ENCODE measurements around the gene SRD5A1. TPM values are rescaled to one million over a fixed set of nuclear protein-coding genes. Genes with fewer than 3 reads are reported as not detected.

SRD5A1 gene
- total RNA-seq, 1 donor from 2014 or later = 16.2 TPM

DNA sequence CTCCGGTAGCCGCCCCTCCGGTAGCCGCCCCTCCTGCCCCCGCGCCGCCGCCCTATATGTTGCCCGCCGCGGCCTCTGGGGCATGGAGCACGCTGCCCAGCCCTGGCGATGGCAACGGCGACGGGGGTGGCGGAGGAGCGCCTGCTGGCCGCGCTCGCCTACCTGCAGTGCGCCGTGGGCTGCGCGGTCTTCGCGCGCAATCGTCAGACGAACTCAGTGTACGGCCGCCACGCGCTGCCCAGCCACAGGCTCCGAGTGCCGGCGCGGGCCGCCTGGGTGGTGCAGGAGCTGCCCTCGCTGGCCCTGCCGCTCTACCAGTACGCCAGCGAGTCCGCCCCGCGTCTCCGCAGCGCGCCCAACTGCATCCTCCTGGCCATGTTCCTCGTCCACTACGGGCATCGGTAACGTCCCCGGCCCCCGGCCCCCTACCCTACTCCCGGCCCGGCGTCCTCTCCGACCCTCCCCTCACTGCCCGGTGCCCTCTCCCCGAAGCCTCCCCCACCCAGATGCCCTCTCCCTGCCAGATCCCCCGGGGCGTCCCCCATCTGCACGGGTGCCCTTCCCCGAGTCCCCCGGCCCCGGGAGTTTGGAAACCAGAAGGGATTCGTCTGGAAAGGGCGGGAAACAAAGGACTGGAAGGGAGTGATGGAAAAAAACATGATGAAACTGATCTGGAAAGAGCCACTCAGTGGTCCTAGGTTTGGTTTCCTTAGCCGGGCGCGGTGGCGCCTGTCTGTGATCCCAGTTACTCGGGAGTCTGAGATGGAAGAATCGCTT, 417 bp downstream of the SRD5A1 start:
- Mint-ChIP-seq H3K9me3 (no peaks in the 10 kb centered on the region), H3K4me3 (peak overlapping the region; percentile 92), H3K36me3 (peaks cover 12% of the 10 kb centered on the region), H3K27ac (no peak overlapping the region), H3K4me1 (peaks cover 36% of the 10 kb centered on the region), H3K27me3 (ENCODE audit: insufficient read depth, low read depth) (peaks cover 5% of the 10 kb centered on the region)
- Histone ChIP-seq H3K4me2 (peak overlapping the region; percentile 97), H2AFZ (replicated peaks) (peak overlapping the region; percentile 75), H3K4me1 (peaks cover 10% of the 10 kb centered on the region), H3K4me3 (peak overlapping the region; percentile 71), H4K20me1 (ENCODE audit: low read depth) (peaks cover 57% of the 10 kb centered on the region), H3K79me2 (ENCODE audit: low read depth) (peaks cover 79% of the 10 kb centered on the region), H3K27me3 (no peaks in the 10 kb centered on the region), H3F3A (ENCODE audit: low read depth) (no peaks in the 10 kb centered on the region), H3K9me3 (ENCODE audit: low read depth) (no peaks in the 10 kb centered on the region), H3K9ac (peak overlapping the region; percentile 1), H3K36me3 (no peaks in the 10 kb centered on the region), H3K27ac (no peak overlapping the region)
- TF ChIP-seq, protein P1, sequence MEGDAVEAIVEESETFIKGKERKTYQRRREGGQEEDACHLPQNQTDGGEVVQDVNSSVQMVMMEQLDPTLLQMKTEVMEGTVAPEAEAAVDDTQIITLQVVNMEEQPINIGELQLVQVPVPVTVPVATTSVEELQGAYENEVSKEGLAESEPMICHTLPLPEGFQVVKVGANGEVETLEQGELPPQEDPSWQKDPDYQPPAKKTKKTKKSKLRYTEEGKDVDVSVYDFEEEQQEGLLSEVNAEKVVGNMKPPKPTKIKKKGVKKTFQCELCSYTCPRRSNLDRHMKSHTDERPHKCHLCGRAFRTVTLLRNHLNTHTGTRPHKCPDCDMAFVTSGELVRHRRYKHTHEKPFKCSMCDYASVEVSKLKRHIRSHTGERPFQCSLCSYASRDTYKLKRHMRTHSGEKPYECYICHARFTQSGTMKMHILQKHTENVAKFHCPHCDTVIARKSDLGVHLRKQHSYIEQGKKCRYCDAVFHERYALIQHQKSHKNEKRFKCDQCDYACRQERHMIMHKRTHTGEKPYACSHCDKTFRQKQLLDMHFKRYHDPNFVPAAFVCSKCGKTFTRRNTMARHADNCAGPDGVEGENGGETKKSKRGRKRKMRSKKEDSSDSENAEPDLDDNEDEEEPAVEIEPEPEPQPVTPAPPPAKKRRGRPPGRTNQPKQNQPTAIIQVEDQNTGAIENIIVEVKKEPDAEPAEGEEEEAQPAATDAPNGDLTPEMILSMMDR (IDR thresholded peaks at IDR 0.05) = no peak
- no peak for TF ChIP-seq EZH2phosphoT487 (IDR thresholded peaks at IDR 0.05)
- no peak for TF ChIP-seq EZH2 (IDR thresholded peaks at IDR 0.05)
- DNase-seq (ENCODE audit: low spot score) = peak; percentile 79

DNA sequence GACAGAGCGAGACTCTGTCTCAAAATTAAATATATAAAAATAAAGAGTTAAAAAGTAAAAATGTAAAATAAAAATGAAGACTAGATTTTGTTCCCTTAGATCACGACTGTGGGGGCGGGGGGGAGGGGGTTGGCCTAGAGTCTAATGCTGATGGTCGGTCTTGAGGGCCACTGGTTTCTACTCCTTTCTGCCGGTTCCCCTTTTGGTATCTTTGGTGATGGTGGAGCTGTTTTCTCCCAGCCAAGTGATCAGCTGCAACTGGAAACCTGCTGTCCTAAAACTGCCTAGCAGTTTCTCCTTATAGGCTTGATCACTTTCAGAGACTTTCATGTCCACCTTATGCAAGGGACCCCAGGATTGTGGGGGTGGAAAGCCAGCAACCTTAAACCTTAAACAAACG, 1.1 kb downstream of the SRD5A1 start:
- Histone ChIP-seq H3K4me2 (peak overlapping the region; percentile 97), H3K9me3 (ENCODE audit: low read depth) (no peaks in the 10 kb centered on the region), H2AFZ (replicated peaks) (peak overlapping the region; percentile 75), H3K27ac (no peak overlapping the region), H4K20me1 (ENCODE audit: low read depth) (peaks cover 53% of the 10 kb centered on the region), H3K79me2 (ENCODE audit: low read depth) (peaks cover 79% of the 10 kb centered on the region), H3K9ac (peak overlapping the region; percentile 1), H3K4me1 (peaks cover 10% of the 10 kb centered on the region), H3K36me3 (no peaks in the 10 kb centered on the region), H3K4me3 (peak overlapping the region; percentile 71), H3K27me3 (no peaks in the 10 kb centered on the region), H3F3A (ENCODE audit: low read depth) (no peaks in the 10 kb centered on the region)
- no peaks in the 10 kb centered on the region for H3K9me3 Mint-ChIP-seq
- H3K27me3 Mint-ChIP-seq (ENCODE audit: insufficient read depth, low read depth) = peaks cover 5% of the 10 kb centered on the region
- TF ChIP-seq, protein P1 (IDR thresholded peaks at IDR 0.05) = no peak
- TF ChIP-seq EZH2 (IDR thresholded peaks at IDR 0.05) (no peak), EZH2phosphoT487 (IDR thresholded peaks at IDR 0.05) (no peak)
- no peak overlapping the region for H3K27ac Mint-ChIP-seq
- DNase-seq (ENCODE audit: low spot score) = peak; percentile 21
- H3K4me3 Mint-ChIP-seq = peak overlapping the region; percentile 92
- H3K4me1 Mint-ChIP-seq = peaks cover 36% of the 10 kb centered on the region
- H3K36me3 Mint-ChIP-seq = peaks cover 11% of the 10 kb centered on the region

DNA sequence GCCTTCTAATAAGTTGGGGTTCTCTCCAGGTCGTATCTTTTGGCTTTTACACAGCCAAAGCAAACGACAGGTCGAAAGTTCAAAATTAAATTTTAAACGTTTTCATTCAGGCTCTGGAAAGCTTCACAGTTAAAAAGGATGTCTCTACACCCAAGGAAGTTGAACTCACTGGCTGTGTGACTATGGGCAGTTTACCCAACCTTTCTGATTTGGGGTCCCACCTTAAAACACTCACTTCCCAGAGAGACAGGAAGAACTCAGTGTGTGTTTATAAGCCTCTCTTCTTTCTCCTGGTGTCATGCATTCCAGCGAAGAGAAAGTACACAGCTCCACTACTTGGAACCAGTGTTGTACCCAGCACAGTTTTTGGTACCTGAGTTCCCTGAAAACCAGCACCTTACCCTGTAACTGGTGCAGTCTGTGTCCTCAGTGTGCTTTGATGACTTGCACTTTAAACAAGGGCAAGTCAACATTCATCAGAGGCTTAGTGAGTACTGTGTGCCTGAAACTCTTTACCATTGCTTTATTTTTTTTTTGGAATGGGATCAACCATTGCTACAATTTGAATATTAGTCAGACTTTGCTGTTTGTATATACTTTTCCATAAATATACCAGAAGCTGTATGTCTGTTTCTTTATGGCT, 1.7 kb downstream of the SRD5A1 start:
- Histone ChIP-seq H3F3A (ENCODE audit: low read depth) (no peaks in the 10 kb centered on the region), H3K9ac (no peak overlapping the region), H3K27ac (no peak overlapping the region), H3K79me2 (ENCODE audit: low read depth) (peaks cover 76% of the 10 kb centered on the region), H3K9me3 (ENCODE audit: low read depth) (no peaks in the 10 kb centered on the region), H3K4me2 (peak overlapping the region; percentile 97), H4K20me1 (ENCODE audit: low read depth) (peaks cover 47% of the 10 kb centered on the region), H3K27me3 (no peaks in the 10 kb centered on the region), H3K4me3 (peak overlapping the region; percentile 71), H3K36me3 (no peaks in the 10 kb centered on the region), H2AFZ (replicated peaks) (no peak overlapping the region), H3K4me1 (peaks cover 10% of the 10 kb centered on the region)
- H3K27ac Mint-ChIP-seq = no peak overlapping the region
- TF ChIP-seq EZH2phosphoT487 (IDR thresholded peaks at IDR 0.05) = no peak
- TF ChIP-seq, protein P1 (IDR thresholded peaks at IDR 0.05) = no peak
- TF ChIP-seq EZH2 (IDR thresholded peaks at IDR 0.05) = no peak
- peaks cover 5% of the 10 kb centered on the region for H3K27me3 Mint-ChIP-seq (ENCODE audit: insufficient read depth, low read depth)
- DNase-seq (ENCODE audit: low spot score) = no peak
- H3K4me1 Mint-ChIP-seq = peaks cover 36% of the 10 kb centered on the region
- H3K36me3 Mint-ChIP-seq = peaks cover 7% of the 10 kb centered on the region
- H3K4me3 Mint-ChIP-seq = peak overlapping the region; percentile 92
- no peaks in the 10 kb centered on the region for H3K9me3 Mint-ChIP-seq

All from neural progenitor cell (in vitro differentiated cells).